Upper lobe of left lung (tissue), 4 donors: ENCODE data around the gene DAPK1.

Experiments used
- EP300 ChIP-seq, 4 donors: sonication (generic); formaldehyde crosslinking; IDR thresholded peaks; one replicate each; pipeline ENCODE4 v1.5.1; 2017; ENCODE audit warnings: antibody characterized with exemption in 4 of 4, control low read depth in 2 of 4
- POLR2A ChIP-seq, 4 donors: fragments of 450-650 bp; IDR thresholded peaks; one replicate each; pipeline ENCODE4 v1.5.1; 2016 to 2017; ENCODE audit warnings: antibody characterized with exemption in 4 of 4, mild to moderate bottlenecking in 2 of 4
- POLR2AphosphoS5 ChIP-seq, 2 donors: sonication (generic); formaldehyde crosslinking; IDR thresholded peaks; one replicate each; pipeline ENCODE4 v1.5.1; 2017; ENCODE audit warnings: antibody characterized with exemption in 2 of 2
- TF ChIP-seq, protein P1 (sequence below), 6 experiments: fragments of 450-650 bp in 4 of 6; fragments of 200-600 bp in 2 of 6; sonication (generic) in 2 of 6; IDR thresholded peaks; one replicate each; pipeline ENCODE4 v1.5.1; 2016 to 2019; ENCODE audit warnings: antibody characterized with exemption in 6 of 6

DNA sequence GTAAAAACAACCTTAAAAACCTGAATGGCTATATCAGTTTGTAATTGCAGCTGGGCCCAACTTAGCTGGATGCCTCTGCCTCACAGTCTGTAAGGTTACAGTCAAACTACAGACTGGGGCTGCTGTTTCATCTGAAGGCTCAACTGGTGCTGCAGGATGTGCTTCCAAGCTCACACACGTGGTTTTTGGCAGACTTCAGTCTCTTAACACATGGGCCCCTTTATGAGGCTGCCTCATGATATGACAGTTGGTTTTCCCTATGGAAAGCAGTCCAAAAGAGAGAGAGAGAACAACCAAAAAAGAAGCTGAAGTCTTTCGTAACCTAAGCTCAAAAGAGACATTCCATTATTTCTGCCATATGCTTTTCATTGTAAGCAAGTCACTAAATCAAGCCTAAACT is 255.6 kb downstream of the DAPK1 start:
- TF ChIP-seq, protein P1, sequence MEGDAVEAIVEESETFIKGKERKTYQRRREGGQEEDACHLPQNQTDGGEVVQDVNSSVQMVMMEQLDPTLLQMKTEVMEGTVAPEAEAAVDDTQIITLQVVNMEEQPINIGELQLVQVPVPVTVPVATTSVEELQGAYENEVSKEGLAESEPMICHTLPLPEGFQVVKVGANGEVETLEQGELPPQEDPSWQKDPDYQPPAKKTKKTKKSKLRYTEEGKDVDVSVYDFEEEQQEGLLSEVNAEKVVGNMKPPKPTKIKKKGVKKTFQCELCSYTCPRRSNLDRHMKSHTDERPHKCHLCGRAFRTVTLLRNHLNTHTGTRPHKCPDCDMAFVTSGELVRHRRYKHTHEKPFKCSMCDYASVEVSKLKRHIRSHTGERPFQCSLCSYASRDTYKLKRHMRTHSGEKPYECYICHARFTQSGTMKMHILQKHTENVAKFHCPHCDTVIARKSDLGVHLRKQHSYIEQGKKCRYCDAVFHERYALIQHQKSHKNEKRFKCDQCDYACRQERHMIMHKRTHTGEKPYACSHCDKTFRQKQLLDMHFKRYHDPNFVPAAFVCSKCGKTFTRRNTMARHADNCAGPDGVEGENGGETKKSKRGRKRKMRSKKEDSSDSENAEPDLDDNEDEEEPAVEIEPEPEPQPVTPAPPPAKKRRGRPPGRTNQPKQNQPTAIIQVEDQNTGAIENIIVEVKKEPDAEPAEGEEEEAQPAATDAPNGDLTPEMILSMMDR (IDR thresholded peaks at IDR 0.05), result no peak
- TF ChIP-seq POLR2A (IDR thresholded peaks at IDR 0.05), result no peak
- no peak for TF ChIP-seq EP300 (IDR thresholded peaks at IDR 0.05)
- TF ChIP-seq POLR2AphosphoS5 (IDR thresholded peaks at IDR 0.05), result no peak
